HepG2 (cell line): ENCODE data around the gene PRKACA. TPM values are rescaled to one million over a fixed set of nuclear protein-coding genes. Genes with fewer than 3 reads are reported as not detected.

ENCODE experiments used
- AHR ChIP-seq: IDR thresholded peaks from 2 replicates; pipeline ENCODE4 v1.6.1; 2018; ENCODE audit warnings: missing genetic modification reagents, missing compliant biosample characterization
- CCAR2 ChIP-seq: fragments of 200-400 bp; formaldehyde crosslinking; optimal IDR thresholded peaks from 2 replicates; pipeline ENCODE3; 2018; ENCODE audit warnings: low read depth, mild to moderate bottlenecking, low read length, moderate library complexity
- NFKB2 ChIP-seq: sonication (generic); formaldehyde crosslinking; IDR thresholded peaks from 2 replicates; pipeline ENCODE4 v1.4.0; 2020; ENCODE audit warnings: missing genetic modification reagents, borderline replicate concordance
- NKX3-1 ChIP-seq: sonication (generic); formaldehyde crosslinking; IDR thresholded peaks from 2 replicates; pipeline ENCODE4 v1.5.0; 2020; ENCODE audit warnings: missing genetic modification reagents
- NR2F1 ChIP-seq, 2 experiments: fragments of 450-650 bp in 1 of 2; formaldehyde crosslinking in 1 of 2; IDR thresholded peaks; 2 replicates each; pipeline versions ENCODE4 v1.5.0 to v1.6.1; 2016 to 2020; ENCODE audit warnings: mild to moderate bottlenecking in 1 of 2, missing compliant biosample characterization in 1 of 2, missing genetic modification reagents in 1 of 2, moderate library complexity in 1 of 2
- PAX8 ChIP-seq: sonication (generic); formaldehyde crosslinking; IDR thresholded peaks from 2 replicates; pipeline ENCODE4 v1.8.0; 2022; ENCODE audit warnings: mild to moderate bottlenecking, missing genetic modification reagents, borderline replicate concordance
- SOX13 ChIP-seq, 3 experiments: fragments of 450-650 bp in 1 of 3; sonication (generic) in 1 of 3; formaldehyde crosslinking in 1 of 3; IDR thresholded peaks in 2 of 3; conservative IDR thresholded peaks in 1 of 3; 2 replicates each; pipeline versions ENCODE4 v1.5.0 to v1.6.1; 2016 to 2020; ENCODE audit warnings: antibody characterized with exemption in 1 of 3, mild to moderate bottlenecking in 1 of 3, missing compliant biosample characterization in 1 of 3, missing genetic modification reagents in 1 of 3, moderate library complexity in 1 of 3
- SP4 ChIP-seq: sonication (generic); formaldehyde crosslinking; IDR thresholded peaks from 2 replicates; pipeline ENCODE4 v1.8.1; 2023; ENCODE audit warnings: mild to moderate bottlenecking, missing genetic modification reagents
- TFAP4 ChIP-seq: sonication (generic); IDR thresholded peaks from 2 replicates; pipeline ENCODE4 v1.6.1; 2016; ENCODE audit warnings: low read depth, borderline replicate concordance
- THYN1 ChIP-seq: sonication (generic); formaldehyde crosslinking; IDR thresholded peaks from 2 replicates; pipeline ENCODE4 v1.8.1; 2023; ENCODE audit warnings: low read depth, mild to moderate bottlenecking, moderate library complexity, missing genetic modification reagents, borderline replicate concordance
- YY1 ChIP-seq: IDR thresholded peaks from 2 replicates; pipeline ENCODE4 v1.6.1; 2011; ENCODE audit warnings: low read length, low read depth, moderate library complexity, mild to moderate bottlenecking; ENCODE audit not compliant: insufficient read depth, insufficient replicate concordance
- ZBTB7A ChIP-seq: sonication (generic); formaldehyde crosslinking; IDR thresholded peaks from 2 replicates; pipeline ENCODE4 v1.8.0; 2022; ENCODE audit warnings: mild to moderate bottlenecking, missing genetic modification reagents
- ZBTB7B ChIP-seq: sonication (generic); formaldehyde crosslinking; IDR thresholded peaks from 2 replicates; pipeline ENCODE4 v1.4.0; 2020; ENCODE audit warnings: missing genetic modification reagents
- ZFP91 ChIP-seq: sonication (generic); formaldehyde crosslinking; IDR thresholded peaks from 2 replicates; pipeline ENCODE4 v1.9.0; 2022; ENCODE audit warnings: missing genetic modification reagents, mild to moderate bottlenecking, borderline replicate concordance
- ZNF232 ChIP-seq: sonication (generic); formaldehyde crosslinking; IDR thresholded peaks from 2 replicates; pipeline ENCODE4 v1.4.0; 2020; ENCODE audit warnings: missing genetic modification reagents, borderline replicate concordance
- ZNF383 ChIP-seq: sonication (generic); formaldehyde crosslinking; IDR thresholded peaks from 2 replicates; pipeline ENCODE4 v1.4.0; 2020; ENCODE audit warnings: missing genetic modification reagents, mild to moderate bottlenecking, borderline replicate concordance
- ZNF547 ChIP-seq: sonication (generic); formaldehyde crosslinking; IDR thresholded peaks from 2 replicates; pipeline ENCODE4 v1.5.1; 2020; ENCODE audit warnings: mild to moderate bottlenecking, missing genetic modification reagents
- ZSCAN12 ChIP-seq: sonication (generic); formaldehyde crosslinking; IDR thresholded peaks from 2 replicates; pipeline ENCODE4 v1.9.0; 2021; ENCODE audit warnings: mild to moderate bottlenecking, missing genetic modification reagents
- polyA plus RNA-seq, 8 experiments: library from polyadenylated mRNA; depleted of rRNA in 3 of 8; stranded (reverse) in 7 of 8; unstranded in 1 of 8; fragments of >200 nt; fragmentation: Illumina TruSeq in 4 of 8; extraction: Trizol in 4 of 8; gene quantifications; 2 replicates each; pipeline versions ENCODE4 v1.2.1 to v1.2.3, GENCODE V29; 2011 to 2016; ENCODE audit warnings: low read depth in 4 of 8, missing spikeins in 1 of 8, mixed read lengths in 1 of 8; ENCODE audit not compliant: insufficient read depth in 1 of 8
- total RNA-seq, 5 experiments: library from RNA; depleted of rRNA; stranded (reverse); fragments of >200 nt; fragmentation: Illumina TruSeq; extraction: Trizol; gene quantifications; 2 replicates each; pipeline ENCODE4 v1.2.3, GENCODE V29; 2016; ENCODE audit warnings: low read depth in 1 of 5

PRKACA gene
- total and polyA plus RNA-seq, 2 of the 13 experiments (the other 11 are each of a cell fraction or from before 2014, with no cell fraction given): 11.0 to 18.2 TPM

- peak; percentile 62; the same call in 1 of the 2 replicates for TF ChIP-seq ZBTB7B
- no peak for TF ChIP-seq PAX8
- TF ChIP-seq TFAP4: peak; percentile 86
- no peak for TF ChIP-seq ZNF232
- no peak for TF ChIP-seq THYN1 (CRISPR knock-in tag)
- no peak for TF ChIP-seq ZSCAN12 (CRISPR knock-in tag)
- peak; percentile 18; the same call in 1 of the 2 replicates for TF ChIP-seq AHR (CRISPR knock-in tag)
- no peak for TF ChIP-seq ZNF383
- peak; percentile 2 for TF ChIP-seq YY1
- TF ChIP-seq NFKB2 (CRISPR knock-in tag): no peak
- no peak for TF ChIP-seq SOX13 (IDR thresholded peaks at IDR 0.05)
- TF ChIP-seq SOX13 (CRISPR knock-in tag; conservative IDR thresholded peaks at IDR 0.05 in 1 of 2, IDR thresholded peaks at IDR 0.05 in 1 of 2): 0 out of 4 replicates have a peak, but pooled peaks of 1 of the 2 experiments have one; percentile 4
- peak; percentile 58; the same call in 1 of the 2 replicates for TF ChIP-seq ZBTB7A (CRISPR knock-in tag)
- peak; percentile 29; the same call in 1 of the 2 replicates for TF ChIP-seq ZFP91 (CRISPR knock-in tag)
- no peak for TF ChIP-seq NKX3-1 (CRISPR knock-in tag)
- TF ChIP-seq SP4 (CRISPR knock-in tag): 0 out of 2 replicates have a peak, but pooled peaks have one; percentile 28
- TF ChIP-seq ZNF547 (CRISPR knock-in tag): 0 out of 2 replicates have a peak, but pooled peaks have one; percentile 32
- no peak for TF ChIP-seq NR2F1 (CRISPR knock-in tag; IDR thresholded peaks at IDR 0.05)
- peak; percentile 56 for TF ChIP-seq CCAR2
These were observed 43.4 kb downstream of the PRKACA start (continued) for GRCh38 chr19:14073925-14074838.
